Gastrocnemius medialis (tissue), 4 donors: ENCODE data around the gene SAA2. TPM values are rescaled to one million over a fixed set of nuclear protein-coding genes. Genes with fewer than 3 reads are reported as not detected.

Experiments used
- ATAC-seq, 2 donors: fragments of 150-250 bp; one replicate each; pipeline ENCODE4 v1.9.1; 2016
- DNase-seq, 2 donors: peaks; one replicate each; pipeline ENCODE4 v3.0.0-alpha.2; 2019
- H3K27ac ChIP-seq, 4 donors: fragments of 200-600 bp; sonication (generic); 1 replicate in 1 of 4; 2 replicates in 3 of 4; pipeline ENCODE4 v1.5.1; 2016 to 2018; ENCODE audit warnings: mild to moderate bottlenecking in 2 of 4, moderate library complexity in 1 of 4
- H3K27me3 ChIP-seq, 3 donors: fragments of 200-600 bp; sonication (generic) in 2 of 3; 1 replicate in 1 of 3; 2 replicates in 2 of 3; pipeline versions ENCODE4 v1.5.1 to v1.6.0; 2016 to 2019; ENCODE audit warnings: mild to moderate bottlenecking in 1 of 3, moderate library complexity in 1 of 3
- H3K36me3 ChIP-seq, 2 donors: fragments of 200-600 bp; sonication (generic) in 1 of 2; one replicate each; pipeline ENCODE4 v1.5.1; 2017 to 2018
- H3K4me1 ChIP-seq, 2 donors: fragments of 200-600 bp; sonication (generic) in 1 of 2; one replicate each; pipeline ENCODE4 v1.5.1; 2016 to 2017; ENCODE audit warnings: mild to moderate bottlenecking in 2 of 2
- H3K4me3 ChIP-seq, 4 donors: fragments of 200-600 bp; sonication (generic) in 3 of 4; 1 replicate in 1 of 4; 2 replicates in 3 of 4; pipeline ENCODE4 v1.5.1; 2016 to 2019; ENCODE audit warnings: mild to moderate bottlenecking in 2 of 4
- H3K9me3 ChIP-seq, 3 donors: fragments of 200-600 bp; sonication (generic) in 2 of 3; 1 replicate in 1 of 3; 2 replicates in 2 of 3; pipeline ENCODE4 v1.5.1; 2016 to 2019
- POLR2A ChIP-seq, 2 donors: fragments of 450-650 bp; IDR thresholded peaks; one replicate each; pipeline ENCODE4 v1.6.1; 2017; ENCODE audit warnings: antibody characterized with exemption in 2 of 2, mild to moderate bottlenecking in 2 of 2, moderate library complexity in 2 of 2
- in situ Hi-C, 4 donors: fragments of 200-750 bp; cut with MboI; loops; one replicate each; pipeline versions ENCODE4 v1.15.0 to v1.8.0; 2017; ENCODE audit warnings: low sequenced_read_pairs in 4 of 4
- intact Hi-C: fragments of 100-400 bp; cut with DNase I; formaldehyde crosslinking; loops from one replicate; pipeline ENCODE4 v1.15.1; 2023; ENCODE audit warnings: low total_unique reads
- total RNA-seq, 4 donors: library from RNA; depleted of rRNA; stranded (reverse); fragments of >200 nt; gene quantifications; one replicate each; pipeline versions ENCODE4 v1.1.0 to v1.2.3, GENCODE V29; 2016
- TF ChIP-seq, protein P1 (sequence below), 5 experiments: fragments of 450-650 bp in 3 of 5; fragments of 200-600 bp in 2 of 5; sonication (generic) in 2 of 5; IDR thresholded peaks in 4 of 5; conservative IDR thresholded peaks in 1 of 5; 1 replicate in 4 of 5; 2 replicates in 1 of 5; pipeline ENCODE4 v1.5.1; 2016 to 2019; ENCODE audit warnings: antibody characterized with exemption in 5 of 5, mild to moderate bottlenecking in 3 of 5, moderate library complexity in 3 of 5

The SAA2 gene
- total RNA-seq: 10 to 100 TPM in 3 of 4 donors, 1 to 10 TPM in 1; 2.0 to 67.5 (median 42.8) TPM

- in situ Hi-C loops: no loop called here
- H3K9me3 ChIP-seq: no peaks in the 10 kb centered on the region
- TF ChIP-seq, protein P1, sequence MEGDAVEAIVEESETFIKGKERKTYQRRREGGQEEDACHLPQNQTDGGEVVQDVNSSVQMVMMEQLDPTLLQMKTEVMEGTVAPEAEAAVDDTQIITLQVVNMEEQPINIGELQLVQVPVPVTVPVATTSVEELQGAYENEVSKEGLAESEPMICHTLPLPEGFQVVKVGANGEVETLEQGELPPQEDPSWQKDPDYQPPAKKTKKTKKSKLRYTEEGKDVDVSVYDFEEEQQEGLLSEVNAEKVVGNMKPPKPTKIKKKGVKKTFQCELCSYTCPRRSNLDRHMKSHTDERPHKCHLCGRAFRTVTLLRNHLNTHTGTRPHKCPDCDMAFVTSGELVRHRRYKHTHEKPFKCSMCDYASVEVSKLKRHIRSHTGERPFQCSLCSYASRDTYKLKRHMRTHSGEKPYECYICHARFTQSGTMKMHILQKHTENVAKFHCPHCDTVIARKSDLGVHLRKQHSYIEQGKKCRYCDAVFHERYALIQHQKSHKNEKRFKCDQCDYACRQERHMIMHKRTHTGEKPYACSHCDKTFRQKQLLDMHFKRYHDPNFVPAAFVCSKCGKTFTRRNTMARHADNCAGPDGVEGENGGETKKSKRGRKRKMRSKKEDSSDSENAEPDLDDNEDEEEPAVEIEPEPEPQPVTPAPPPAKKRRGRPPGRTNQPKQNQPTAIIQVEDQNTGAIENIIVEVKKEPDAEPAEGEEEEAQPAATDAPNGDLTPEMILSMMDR (IDR thresholded peaks at IDR 0.05 in 4 of 5, conservative IDR thresholded peaks at IDR 0.05 in 1 of 5): no peak
- TF ChIP-seq POLR2A (IDR thresholded peaks at IDR 0.05): no peak
- DNase-seq (peak in 1 of 2 donors; percentile 81), ATAC-seq (peak; percentile 42 to 92)
- intact Hi-C loops: no loop called here
- H3K4me3 ChIP-seq: no peak within 1 kb of the TSS
- H3K36me3 ChIP-seq: no peaks in the 10 kb centered on the region
- H3K27me3 ChIP-seq: no peaks in the 10 kb centered on the region
- peak within 1 kb of the TSS in 1 of 4 donors; percentile 41 for H3K27ac ChIP-seq
- H3K4me1 ChIP-seq: no peaks in the 10 kb centered on the region
These were observed at the start of gene SAA2 for GRCh38 chr11:18248561-18248960. Gene SAA2 (minus strand): TSS chr11:18248668. CDS start chr11:18248011, 657 bp downstream.

DNA sequence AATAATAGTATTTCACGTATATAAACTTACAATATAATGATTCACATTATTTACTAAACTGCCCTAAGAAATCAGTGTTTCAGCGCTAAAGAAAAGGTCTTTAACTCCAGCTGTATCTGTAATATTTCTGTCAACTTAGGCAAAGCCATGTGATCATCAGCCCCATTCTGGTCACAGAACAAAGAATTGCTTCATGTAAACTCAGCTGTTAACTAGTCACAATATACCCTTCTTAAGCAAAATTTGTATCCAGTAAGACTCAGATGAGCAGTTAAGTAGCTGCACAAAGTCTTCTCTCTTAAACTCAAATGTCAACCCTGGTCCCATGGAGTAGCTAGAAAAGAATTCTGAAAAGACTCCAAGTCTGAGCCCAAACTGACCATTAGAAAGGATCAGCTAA, 46.8 kb upstream of the SAA2 start:
- no peak overlapping the region for H3K27ac ChIP-seq
- H3K9me3 ChIP-seq: no peaks in the 10 kb centered on the region
- in situ Hi-C loops (no loop called here), intact Hi-C loops (no loop called here)
- no peak for DNase-seq
- no peaks in the 10 kb centered on the region for H3K4me1 ChIP-seq
- no peak overlapping the region for H3K4me3 ChIP-seq
- peaks cover 4 to 86% of the 10 kb centered on the region in 2 donors for H3K36me3 ChIP-seq
- no peaks in the 10 kb centered on the region for H3K27me3 ChIP-seq
- TF ChIP-seq POLR2A (IDR thresholded peaks at IDR 0.05): no peak
- TF ChIP-seq, protein P1 (IDR thresholded peaks at IDR 0.05 in 4 of 5, conservative IDR thresholded peaks at IDR 0.05 in 1 of 5): no peak
- ATAC-seq: no peak

- TF ChIP-seq, protein P1 (IDR thresholded peaks at IDR 0.05 in 4 of 5, conservative IDR thresholded peaks at IDR 0.05 in 1 of 5): no peak
- no peak for TF ChIP-seq POLR2A (IDR thresholded peaks at IDR 0.05)
- Histone ChIP-seq H3K36me3 (peaks cover 4 to 86% of the 10 kb centered on the region in 2 donors), H3K27me3 (no peaks in the 10 kb centered on the region), H3K27ac (no peak overlapping the region), H3K4me3 (no peak overlapping the region), H3K4me1 (no peaks in the 10 kb centered on the region), H3K9me3 (no peaks in the 10 kb centered on the region)
- in situ Hi-C loops: no loop called here
- DNase-seq: no peak
- ATAC-seq: no peak
- intact Hi-C loops: no loop called here
These were observed 46.4 kb upstream of the SAA2 start for GRCh38 chr11:18294862-18295261.

GRCh38 chr11:18288911-18289310, 40.4 kb upstream of the SAA2 start:
- ATAC-seq (no peak), DNase-seq (no peak)
- H3K27ac ChIP-seq: no peak overlapping the region
- H3K27me3 ChIP-seq: no peaks in the 10 kb centered on the region
- H3K4me3 ChIP-seq: no peak overlapping the region
- no peak for TF ChIP-seq POLR2A (IDR thresholded peaks at IDR 0.05)
- TF ChIP-seq, protein P1 (IDR thresholded peaks at IDR 0.05 in 4 of 5, conservative IDR thresholded peaks at IDR 0.05 in 1 of 5): no peak
- H3K4me1 ChIP-seq: no peaks in the 10 kb centered on the region
- in situ Hi-C loops (no loop called here), intact Hi-C loops (no loop called here)
- H3K36me3 ChIP-seq: peaks cover 0 to 71% of the 10 kb centered on the region in 2 donors
- no peaks in the 10 kb centered on the region for H3K9me3 ChIP-seq

GRCh38 chr11:18285841-18286240, 37.4 kb upstream of the SAA2 start:
- in situ Hi-C loops (no loop called here), intact Hi-C loops (no loop called here)
- Histone ChIP-seq H3K27ac (no peak overlapping the region), H3K27me3 (no peaks in the 10 kb centered on the region), H3K36me3 (peaks cover 0 to 73% of the 10 kb centered on the region in 2 donors), H3K4me3 (no peak overlapping the region), H3K4me1 (no peaks in the 10 kb centered on the region), H3K9me3 (no peaks in the 10 kb centered on the region)
- DNase-seq (no peak), ATAC-seq (no peak)
- TF ChIP-seq, protein P1 (IDR thresholded peaks at IDR 0.05 in 4 of 5, conservative IDR thresholded peaks at IDR 0.05 in 1 of 5): no peak
- no peak for TF ChIP-seq POLR2A (IDR thresholded peaks at IDR 0.05)
